Hepatocyte (in vitro differentiated cells): ENCODE measurements around the gene SLIT2. TPM values are rescaled to one million over a fixed set of nuclear protein-coding genes. Genes with fewer than 3 reads are reported as not detected.

Source experiments
- DNase-seq: peaks from one replicate; pipeline ENCODE4 v3.0.0-alpha.2; 2016; ENCODE audit warnings: low spot score
- H2AFZ ChIP-seq: fragments of 200-600 bp; sonication (generic); 2 replicates; pipeline ENCODE4 v1.6.0; 2016; ENCODE audit warnings: antibody characterized with exemption, mild to moderate bottlenecking
- H3K27ac ChIP-seq: fragments of 200-600 bp; sonication (generic); 2 replicates; pipeline ENCODE4 v1.5.1; 2016; ENCODE audit warnings: mild to moderate bottlenecking
- H3K27me3 ChIP-seq: fragments of 200-600 bp; sonication (generic); 2 replicates; pipeline ENCODE4 v1.6.1; 2016
- H3K36me3 ChIP-seq: fragments of 200-600 bp; sonication (generic); replicated peaks from 2 replicates; pipeline ENCODE4 v1.5.1; 2016; ENCODE audit warnings: low read depth; ENCODE audit not compliant: insufficient read depth
- H3K4me1 ChIP-seq: fragments of 200-600 bp; sonication (generic); 2 replicates; pipeline ENCODE4 v1.5.1; 2016; ENCODE audit warnings: mild to moderate bottlenecking, moderate library complexity; ENCODE audit not compliant: insufficient read depth
- H3K4me2 ChIP-seq: fragments of 200-600 bp; sonication (generic); 2 replicates; pipeline ENCODE4 v1.6.0; 2016
- H3K4me3 ChIP-seq: fragments of 200-600 bp; sonication (generic); 2 replicates; pipeline ENCODE4 v1.5.1; 2016; ENCODE audit warnings: mild to moderate bottlenecking
- H3K79me2 ChIP-seq: fragments of 200-600 bp; sonication (generic); 2 replicates; pipeline ENCODE4 v1.6.0; 2017; ENCODE audit warnings: mild to moderate bottlenecking
- H3K9me2 ChIP-seq: fragments of 200-600 bp; sonication (generic); replicated peaks from 2 replicates; pipeline ENCODE4 v1.6.0; 2017; ENCODE audit warnings: mild to moderate bottlenecking; ENCODE audit not compliant: insufficient read depth
- H3K9me3 ChIP-seq: fragments of 200-600 bp; sonication (generic); 2 replicates; pipeline ENCODE4 v1.5.1; 2016; ENCODE audit warnings: low read depth, mild to moderate bottlenecking
- H4K20me1 ChIP-seq: fragments of 200-600 bp; sonication (generic); 2 replicates; pipeline ENCODE4 v1.6.0; 2016; ENCODE audit warnings: mild to moderate bottlenecking; ENCODE audit not compliant: insufficient read depth, poor library complexity, severe bottlenecking
- EZH2 ChIP-seq: fragments of 200-600 bp; sonication (generic); IDR thresholded peaks from 2 replicates; pipeline ENCODE4 v1.6.1; 2016; ENCODE audit warnings: antibody characterized with exemption, mild to moderate bottlenecking, borderline replicate concordance
- EZH2phosphoT487 ChIP-seq: fragments of 200-600 bp; sonication (generic); IDR thresholded peaks from one replicate; pipeline ENCODE4 v1.6.1; 2018; ENCODE audit warnings: antibody characterized with exemption, mild to moderate bottlenecking, low read depth, moderate library complexity; ENCODE audit not compliant: unreplicated experiment, severe bottlenecking
- WGBS: methylation state at CpG from one replicate; pipeline ENCODE4 v1.1.6; 2016; ENCODE audit warnings: low lambda C conversion rate; ENCODE audit errors: missing lambda C conversion rate; 5-methylcytosine and 5-hydroxymethylcytosine counted together
- polyA plus RNA-seq: library from polyadenylated mRNA; unstranded; fragments of >200 nt; fragmentation: Nextera tagmentation; extraction: Ambion mirVana; gene quantifications from 2 replicates; pipeline ENCODE4 v1.2.1, GENCODE V29; 2016
- total RNA-seq: library from RNA; depleted of rRNA; stranded (reverse); fragments of >200 nt; gene quantifications from 2 replicates; pipeline ENCODE4 v1.2.3, GENCODE V29; 2014
- TF ChIP-seq, protein P1 (sequence below): fragments of 200-600 bp; sonication (generic); IDR thresholded peaks from 2 replicates; pipeline ENCODE4 v1.5.1; 2016; ENCODE audit warnings: antibody characterized with exemption, mild to moderate bottlenecking; ENCODE audit not compliant: poor library complexity

SLIT2 gene
- total and polyA plus RNA-seq, 2 experiments from 2014 or later = 29.2 to 33.1 TPM

DNA sequence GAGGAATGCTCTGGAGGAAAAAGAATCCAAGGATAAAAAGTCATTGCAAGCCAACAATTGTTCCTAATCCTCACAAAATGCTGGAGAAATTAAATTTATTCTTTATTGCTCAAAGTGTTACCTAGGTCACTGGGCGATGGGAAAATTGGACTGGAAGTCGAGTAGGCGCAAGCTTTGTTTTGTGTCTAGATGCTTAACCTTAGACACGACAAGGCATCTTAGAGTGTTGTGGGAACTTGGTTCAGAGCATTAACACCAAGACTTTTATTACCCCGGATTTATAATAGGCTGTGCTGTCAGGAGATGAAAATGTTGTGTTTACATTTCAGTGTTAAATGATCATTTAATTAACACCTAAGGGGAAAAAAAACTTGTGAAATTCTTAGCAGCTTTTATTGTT is 25.1 kb downstream of the SLIT2 start:
- H3K4me1 ChIP-seq = peaks cover 15% of the 10 kb centered on the region
- peaks cover 7% of the 10 kb centered on the region for H3K79me2 ChIP-seq
- H3K4me3 ChIP-seq = no peak overlapping the region
- 63% methylated on average over 5 of the region's 5 CpGs for WGBS
- no peak overlapping the region for H3K4me2 ChIP-seq
- H3K9me2 ChIP-seq = no peaks in the 10 kb centered on the region
- no peaks in the 10 kb centered on the region for H3K27me3 ChIP-seq
- no peak overlapping the region for H2AFZ ChIP-seq
- no peaks in the 10 kb centered on the region for H4K20me1 ChIP-seq
- DNase-seq = no peak
- no peaks in the 10 kb centered on the region for H3K36me3 ChIP-seq
- no peak overlapping the region for H3K27ac ChIP-seq
- TF ChIP-seq EZH2 (no peak), EZH2phosphoT487 (no peak)
- TF ChIP-seq, protein P1, sequence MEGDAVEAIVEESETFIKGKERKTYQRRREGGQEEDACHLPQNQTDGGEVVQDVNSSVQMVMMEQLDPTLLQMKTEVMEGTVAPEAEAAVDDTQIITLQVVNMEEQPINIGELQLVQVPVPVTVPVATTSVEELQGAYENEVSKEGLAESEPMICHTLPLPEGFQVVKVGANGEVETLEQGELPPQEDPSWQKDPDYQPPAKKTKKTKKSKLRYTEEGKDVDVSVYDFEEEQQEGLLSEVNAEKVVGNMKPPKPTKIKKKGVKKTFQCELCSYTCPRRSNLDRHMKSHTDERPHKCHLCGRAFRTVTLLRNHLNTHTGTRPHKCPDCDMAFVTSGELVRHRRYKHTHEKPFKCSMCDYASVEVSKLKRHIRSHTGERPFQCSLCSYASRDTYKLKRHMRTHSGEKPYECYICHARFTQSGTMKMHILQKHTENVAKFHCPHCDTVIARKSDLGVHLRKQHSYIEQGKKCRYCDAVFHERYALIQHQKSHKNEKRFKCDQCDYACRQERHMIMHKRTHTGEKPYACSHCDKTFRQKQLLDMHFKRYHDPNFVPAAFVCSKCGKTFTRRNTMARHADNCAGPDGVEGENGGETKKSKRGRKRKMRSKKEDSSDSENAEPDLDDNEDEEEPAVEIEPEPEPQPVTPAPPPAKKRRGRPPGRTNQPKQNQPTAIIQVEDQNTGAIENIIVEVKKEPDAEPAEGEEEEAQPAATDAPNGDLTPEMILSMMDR = no peak
- no peaks in the 10 kb centered on the region for H3K9me3 ChIP-seq

DNA sequence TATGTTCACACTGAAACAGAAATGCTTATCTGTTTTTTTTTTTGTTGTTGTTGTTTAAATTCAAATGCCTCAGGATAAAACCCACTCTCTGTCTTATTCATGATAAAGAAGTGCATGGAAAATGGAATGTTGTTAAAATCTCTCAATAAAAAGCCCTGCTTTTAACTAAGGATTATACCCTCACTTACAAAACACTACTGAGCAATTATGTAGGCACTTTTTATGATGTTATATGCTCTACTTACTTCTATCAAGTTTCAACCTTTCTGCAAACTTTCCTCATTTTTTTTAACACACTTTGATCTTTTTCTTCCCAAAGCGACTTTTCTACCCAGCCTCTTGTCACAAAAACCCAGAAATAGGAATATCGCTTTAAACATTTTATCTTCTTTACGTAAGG is 26.5 kb downstream of the SLIT2 start:
- WGBS = 81% methylated on average over 3 of the region's 3 CpGs
- H3K36me3 ChIP-seq = no peaks in the 10 kb centered on the region
- H4K20me1 ChIP-seq = no peaks in the 10 kb centered on the region
- no peak overlapping the region for H3K4me2 ChIP-seq
- TF ChIP-seq EZH2 = no peak
- TF ChIP-seq EZH2phosphoT487 = no peak
- TF ChIP-seq, protein P1 = no peak
- peaks cover 10% of the 10 kb centered on the region for H3K4me1 ChIP-seq
- H3K9me2 ChIP-seq = no peaks in the 10 kb centered on the region
- H3K4me3 ChIP-seq = no peak overlapping the region
- H3K27ac ChIP-seq = no peak overlapping the region
- no peak for DNase-seq
- H2AFZ ChIP-seq = no peak overlapping the region
- no peaks in the 10 kb centered on the region for H3K9me3 ChIP-seq
- H3K79me2 ChIP-seq = peaks cover 8% of the 10 kb centered on the region
- no peaks in the 10 kb centered on the region for H3K27me3 ChIP-seq

DNA sequence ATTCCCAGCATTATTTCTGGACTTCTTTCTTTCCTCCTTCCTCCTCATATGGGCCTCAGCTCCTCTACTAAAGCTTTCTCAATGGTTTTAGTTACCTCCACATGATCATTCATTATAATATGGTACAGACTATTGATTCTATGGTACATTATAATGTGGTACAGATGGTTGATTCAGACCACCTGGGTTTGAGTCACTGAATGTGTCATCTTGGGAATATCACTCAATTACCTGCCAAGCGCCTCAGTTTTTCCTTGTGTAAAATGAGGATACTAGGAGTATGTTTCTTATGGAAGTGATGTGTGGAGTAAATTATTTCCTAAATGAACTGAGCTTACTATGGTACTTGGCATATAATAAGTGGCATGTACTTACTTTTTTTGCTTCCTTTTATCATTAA is 27.7 kb downstream of the SLIT2 start:
- Histone ChIP-seq H3K4me1 (peaks cover 10% of the 10 kb centered on the region), H3K4me3 (no peak overlapping the region), H3K36me3 (no peaks in the 10 kb centered on the region), H3K27ac (no peak overlapping the region), H3K9me3 (no peaks in the 10 kb centered on the region), H3K4me2 (no peak overlapping the region), H3K27me3 (no peaks in the 10 kb centered on the region), H4K20me1 (no peaks in the 10 kb centered on the region), H3K79me2 (peaks cover 7% of the 10 kb centered on the region), H2AFZ (no peak overlapping the region), H3K9me2 (no peaks in the 10 kb centered on the region)
- DNase-seq = no peak
- TF ChIP-seq EZH2phosphoT487 (no peak), EZH2 (no peak)
- TF ChIP-seq, protein P1 = no peak
- 100% methylated on average over 1 of the region's 1 CpG for WGBS

DNA sequence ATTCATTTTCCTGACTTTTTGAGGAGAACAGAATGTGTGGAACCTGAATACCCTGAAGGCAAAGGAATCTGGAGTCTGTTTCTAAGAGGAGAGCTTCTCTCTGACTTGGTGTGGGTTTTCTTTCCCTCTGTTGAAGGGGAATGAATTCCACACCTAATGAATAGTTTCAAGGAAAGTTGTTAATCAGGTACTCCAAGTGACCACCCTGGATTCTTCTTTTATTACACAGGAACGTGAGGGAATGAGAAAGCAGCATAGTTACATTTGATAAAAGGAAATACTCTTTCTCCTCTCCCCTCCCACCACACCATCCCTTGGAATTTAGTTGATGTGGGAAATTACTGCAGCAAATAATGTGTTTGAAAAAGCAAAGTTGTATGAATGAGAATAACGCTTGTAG is 29.7 kb downstream of the SLIT2 start:
- no peaks in the 10 kb centered on the region for H3K9me3 ChIP-seq
- peaks cover 7% of the 10 kb centered on the region for H3K79me2 ChIP-seq
- no peak for DNase-seq
- H3K4me1 ChIP-seq = peaks cover 10% of the 10 kb centered on the region
- TF ChIP-seq EZH2phosphoT487 (no peak), EZH2 (no peak)
- TF ChIP-seq, protein P1 = no peak
- no peaks in the 10 kb centered on the region for H4K20me1 ChIP-seq
- H3K27me3 ChIP-seq = no peaks in the 10 kb centered on the region
- H3K4me2 ChIP-seq = no peak overlapping the region
- H3K36me3 ChIP-seq = no peaks in the 10 kb centered on the region
- whole genome bisulfite sequencing = 46% methylated on average over 2 of the region's 2 CpGs
- H3K27ac ChIP-seq = no peak overlapping the region
- no peaks in the 10 kb centered on the region for H3K9me2 ChIP-seq
- H2AFZ ChIP-seq = no peak overlapping the region
- no peak overlapping the region for H3K4me3 ChIP-seq
